Large intestine (tissue), 3 donors: ENCODE data around the gene SETD4. TPM values are rescaled to one million over a fixed set of nuclear protein-coding genes. Genes with fewer than 3 reads are reported as not detected.

ENCODE experiments used
- DNase-seq, 2 donors: peaks; one replicate each; pipeline versions ENCODE4 v3.0.0 to v3.0.0-alpha.2; 2013
- H3K27ac ChIP-seq: one replicate; pipeline ENCODE4 v1.5.1; 2013; ENCODE audit warnings: low read length
- H3K27me3 ChIP-seq: 2 replicates; pipeline ENCODE4 v1.6.1; 2013; ENCODE audit warnings: low read length; ENCODE audit not compliant: control insufficient read depth, insufficient read depth
- H3K36me3 ChIP-seq: 2 replicates; pipeline ENCODE4 v1.6.1; 2013; ENCODE audit warnings: low read length; ENCODE audit not compliant: control insufficient read depth, insufficient read depth
- H3K4me1 ChIP-seq: one replicate; pipeline ENCODE4 v1.6.1; 2013; ENCODE audit warnings: low read length; ENCODE audit not compliant: control insufficient read depth, insufficient read depth
- H3K4me3 ChIP-seq: one replicate; pipeline ENCODE4 v1.5.1; 2013; ENCODE audit warnings: low read length
- H3K9me3 ChIP-seq: one replicate; pipeline ENCODE4 v1.6.1; 2013; ENCODE audit warnings: mild to moderate bottlenecking, low read depth, low read length, moderate library complexity; ENCODE audit not compliant: control insufficient read depth
- WGBS: methylation state at CpG from one replicate; pipeline ENCODE4 v1.1.5; 2013; ENCODE audit warnings: low lambda C conversion rate; ENCODE audit not compliant: insufficient coverage; 5-methylcytosine and 5-hydroxymethylcytosine counted together
- polyA plus RNA-seq: library from polyadenylated mRNA; unstranded; fragments of 120-200 nt; gene quantifications from one replicate; pipeline ENCODE4 v1.2.1, GENCODE V29; 2013

SETD4 gene
- polyA plus RNA-seq, 1 donor, result 23.1 TPM

- no peak for DNase-seq
- no peaks in the 10 kb centered on the region for H3K36me3 ChIP-seq
- H3K27me3 ChIP-seq, result no peaks in the 10 kb centered on the region
- no peak overlapping the region for H3K4me3 ChIP-seq
- H3K4me1 ChIP-seq, result peaks cover 3% of the 10 kb centered on the region
- no peak overlapping the region for H3K27ac ChIP-seq
- H3K9me3 ChIP-seq, result peaks cover 11% of the 10 kb centered on the region
- WGBS, result no CpG with 5 or more reads among the region's 10 CpGs
These were observed 71.1 kb downstream of the SETD4 start for GRCh38 chr21:35989138-35989735.

GRCh38 chr21:35988416-35989137, 71.7 kb downstream of the SETD4 start:
- Histone ChIP-seq H3K27ac (no peak overlapping the region), H3K4me3 (no peak overlapping the region), H3K27me3 (no peaks in the 10 kb centered on the region), H3K9me3 (peaks cover 5% of the 10 kb centered on the region), H3K36me3 (no peaks in the 10 kb centered on the region), H3K4me1 (peaks cover 3% of the 10 kb centered on the region)
- 43% methylated on average over 1 of the region's 6 CpGs for WGBS
- no peak for DNase-seq

- Histone ChIP-seq H3K4me1 (peaks cover 3% of the 10 kb centered on the region), H3K36me3 (no peaks in the 10 kb centered on the region), H3K9me3 (no peaks in the 10 kb centered on the region), H3K27me3 (no peaks in the 10 kb centered on the region), H3K4me3 (no peak overlapping the region), H3K27ac (no peak overlapping the region)
- DNase-seq, result peak; percentile 3 to 49
- WGBS, result no CpG with 5 or more reads among the region's 5 CpGs
These were observed 72.9 kb downstream of the SETD4 start for GRCh38 chr21:35987475-35987874.

GRCh38 chr21:35984654-35985361, 75.5 kb downstream of the SETD4 start:
- H3K36me3 ChIP-seq, result no peaks in the 10 kb centered on the region
- H3K9me3 ChIP-seq, result no peaks in the 10 kb centered on the region
- no peak overlapping the region for H3K4me3 ChIP-seq
- peaks cover 3% of the 10 kb centered on the region for H3K4me1 ChIP-seq
- no peaks in the 10 kb centered on the region for H3K27me3 ChIP-seq
- DNase-seq, result peak in 1 of 2 donors; percentile 6
- WGBS, result 34% methylated on average over 3 of the region's 11 CpGs
- H3K27ac ChIP-seq, result no peak overlapping the region

Other genes starting within 250 kb of the SETD4 start
- 82.6 TPM for gene CBR1, start 9.5 kb upstream of the SETD4 start, polyA plus RNA-seq
- gene CBR3, start 74.6 kb upstream of the SETD4 start, polyA plus RNA-seq, result 2.4 TPM
- gene DOP1B, start 96.3 kb upstream of the SETD4 start, polyA plus RNA-seq, result 16.0 TPM